Measurements from ENCODE around the gene SYTL2.

Gene SYTL2

DNA sequence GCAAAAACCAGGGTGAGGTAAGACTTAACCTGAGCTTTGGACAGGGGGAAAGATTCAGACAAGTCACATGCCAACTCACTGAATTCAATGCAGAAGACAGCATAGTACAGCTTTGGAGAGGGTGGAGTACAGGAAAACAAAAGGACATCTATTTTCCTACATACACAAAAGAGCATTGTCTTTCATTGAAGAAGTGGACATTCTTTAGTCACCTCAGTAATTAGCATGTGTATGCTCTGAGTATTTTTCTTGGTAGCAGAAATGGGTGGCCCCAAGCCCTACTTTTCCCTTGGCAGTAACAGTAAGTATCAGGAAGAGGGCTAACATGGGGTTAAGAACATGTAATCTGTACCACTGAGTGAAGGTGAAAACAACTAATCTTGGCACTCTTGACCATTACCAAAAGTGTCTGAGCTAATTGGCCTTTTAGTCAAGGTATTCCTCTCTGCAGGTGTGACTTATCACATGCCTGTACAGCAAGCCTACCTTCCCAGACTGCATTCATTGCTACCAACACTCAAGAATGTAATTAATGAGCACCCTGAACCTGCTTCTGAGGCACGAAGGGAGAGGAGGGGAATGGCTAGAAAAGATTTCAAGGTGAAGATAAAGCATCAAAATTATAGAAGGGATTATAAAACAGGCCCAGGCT, 33.9 kb downstream of the SYTL2 start:
- DNase-seq (ENCODE audit: low read depth), result no peak
- in situ Hi-C loops (cut with HindIII; ENCODE audit: low sequenced_read_pairs), result no loop called here
- no peak overlapping the region for H3K4me3 ChIP-seq (ENCODE audit: low read depth, low read length)
- TF ChIP-seq, protein P1, sequence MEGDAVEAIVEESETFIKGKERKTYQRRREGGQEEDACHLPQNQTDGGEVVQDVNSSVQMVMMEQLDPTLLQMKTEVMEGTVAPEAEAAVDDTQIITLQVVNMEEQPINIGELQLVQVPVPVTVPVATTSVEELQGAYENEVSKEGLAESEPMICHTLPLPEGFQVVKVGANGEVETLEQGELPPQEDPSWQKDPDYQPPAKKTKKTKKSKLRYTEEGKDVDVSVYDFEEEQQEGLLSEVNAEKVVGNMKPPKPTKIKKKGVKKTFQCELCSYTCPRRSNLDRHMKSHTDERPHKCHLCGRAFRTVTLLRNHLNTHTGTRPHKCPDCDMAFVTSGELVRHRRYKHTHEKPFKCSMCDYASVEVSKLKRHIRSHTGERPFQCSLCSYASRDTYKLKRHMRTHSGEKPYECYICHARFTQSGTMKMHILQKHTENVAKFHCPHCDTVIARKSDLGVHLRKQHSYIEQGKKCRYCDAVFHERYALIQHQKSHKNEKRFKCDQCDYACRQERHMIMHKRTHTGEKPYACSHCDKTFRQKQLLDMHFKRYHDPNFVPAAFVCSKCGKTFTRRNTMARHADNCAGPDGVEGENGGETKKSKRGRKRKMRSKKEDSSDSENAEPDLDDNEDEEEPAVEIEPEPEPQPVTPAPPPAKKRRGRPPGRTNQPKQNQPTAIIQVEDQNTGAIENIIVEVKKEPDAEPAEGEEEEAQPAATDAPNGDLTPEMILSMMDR (IDR thresholded peaks at IDR 0.05; ENCODE audit: low read depth, low read length, missing control alignments), result no peak

DNA sequence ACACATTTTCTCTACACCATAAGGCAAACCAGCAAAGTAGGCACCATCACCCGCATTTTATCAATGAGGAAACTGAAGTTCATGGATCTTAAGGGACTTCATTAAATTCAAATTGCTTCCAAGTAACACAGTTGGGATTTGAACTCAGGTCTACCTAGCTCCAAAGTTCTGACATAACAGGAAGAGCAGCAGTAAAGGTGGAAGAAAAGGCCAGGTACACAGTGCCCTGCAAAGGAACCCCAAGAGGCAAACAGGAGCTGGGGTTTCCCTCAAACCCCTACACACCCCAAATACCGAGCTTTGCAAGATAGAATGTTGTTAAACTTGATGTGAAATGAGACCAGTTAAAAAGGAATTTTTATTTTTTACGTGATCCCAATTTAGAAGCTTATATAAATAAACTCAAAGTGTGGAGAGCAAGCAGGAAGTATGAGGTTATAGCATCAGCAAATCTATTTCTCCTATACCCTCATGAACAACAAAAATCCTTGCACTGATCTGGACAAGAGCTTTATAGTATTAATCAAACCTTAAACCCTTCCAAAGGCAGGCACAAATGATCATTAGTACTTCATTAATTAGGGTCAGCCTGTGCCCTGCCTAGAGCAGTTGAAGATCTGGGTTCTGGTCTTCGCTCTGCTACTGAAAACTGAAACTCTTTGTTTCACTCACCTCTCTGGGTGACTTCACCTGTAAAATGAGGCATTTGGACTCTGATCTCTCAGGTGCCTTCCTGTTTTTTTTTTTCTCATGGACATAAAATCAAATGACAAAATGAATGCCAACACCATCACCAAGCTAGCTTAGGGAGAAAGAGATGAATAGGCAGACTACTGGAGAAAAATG, 36.5 kb downstream of the SYTL2 start:
- in situ Hi-C loops (cut with HindIII; ENCODE audit: low sequenced_read_pairs), result no loop called here
- no peak for DNase-seq (ENCODE audit: low read depth)
- TF ChIP-seq, protein P1 (IDR thresholded peaks at IDR 0.05; ENCODE audit: low read depth, low read length, missing control alignments), result no peak
- no peak overlapping the region for H3K4me3 ChIP-seq (ENCODE audit: low read depth, low read length)

DNA sequence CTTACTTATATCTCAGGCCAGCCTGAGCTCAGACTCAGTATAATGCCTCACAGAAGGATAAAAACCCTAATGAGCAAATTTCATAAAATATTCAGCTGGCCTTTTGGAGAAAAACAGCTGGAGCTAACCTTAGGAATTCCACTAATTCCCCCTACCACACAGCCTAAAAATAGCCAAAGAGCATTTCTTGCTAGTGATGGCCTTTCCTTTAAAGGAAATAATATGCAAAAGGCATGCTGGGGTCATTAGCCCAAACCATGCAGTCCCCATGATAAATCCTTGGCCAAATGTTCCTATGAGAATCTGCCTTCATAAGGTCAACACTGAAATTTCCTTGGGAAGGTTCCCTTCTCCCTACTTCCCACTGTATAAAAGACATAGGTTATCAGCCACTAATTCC, 38.2 kb downstream of the SYTL2 start:
- in situ Hi-C loops (cut with HindIII; ENCODE audit: low sequenced_read_pairs), result no loop called here
- no peak overlapping the region for H3K4me3 ChIP-seq (ENCODE audit: low read depth, low read length)
- DNase-seq (ENCODE audit: low read depth), result peak; percentile 73
- TF ChIP-seq, protein P1 (IDR thresholded peaks at IDR 0.05; ENCODE audit: low read depth, low read length, missing control alignments), result no peak

DNA sequence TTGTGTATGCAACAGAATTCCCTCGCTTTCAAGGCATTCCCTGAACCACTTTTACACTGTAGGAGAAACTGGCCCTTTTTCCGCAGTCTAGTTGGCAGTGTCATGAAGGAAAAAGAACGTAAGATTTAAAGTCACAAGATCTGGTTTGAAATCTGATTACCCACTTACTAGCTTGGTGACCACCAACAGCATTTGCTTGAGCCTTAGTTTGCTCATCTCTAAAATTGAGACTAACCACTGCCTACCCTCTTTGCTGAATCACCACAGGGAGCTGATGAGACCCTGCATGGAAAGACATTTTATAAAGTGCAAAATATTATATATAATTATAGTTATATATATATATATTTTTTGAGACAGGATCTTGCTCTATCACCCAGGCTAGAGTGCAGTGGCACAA, 39.4 kb downstream of the SYTL2 start:
- TF ChIP-seq, protein P1 (IDR thresholded peaks at IDR 0.05; ENCODE audit: low read depth, low read length, missing control alignments), result no peak
- in situ Hi-C loops (cut with HindIII; ENCODE audit: low sequenced_read_pairs), result no loop called here
- no peak for DNase-seq (ENCODE audit: low read depth)
- H3K4me3 ChIP-seq (ENCODE audit: low read depth, low read length), result no peak overlapping the region

DNA sequence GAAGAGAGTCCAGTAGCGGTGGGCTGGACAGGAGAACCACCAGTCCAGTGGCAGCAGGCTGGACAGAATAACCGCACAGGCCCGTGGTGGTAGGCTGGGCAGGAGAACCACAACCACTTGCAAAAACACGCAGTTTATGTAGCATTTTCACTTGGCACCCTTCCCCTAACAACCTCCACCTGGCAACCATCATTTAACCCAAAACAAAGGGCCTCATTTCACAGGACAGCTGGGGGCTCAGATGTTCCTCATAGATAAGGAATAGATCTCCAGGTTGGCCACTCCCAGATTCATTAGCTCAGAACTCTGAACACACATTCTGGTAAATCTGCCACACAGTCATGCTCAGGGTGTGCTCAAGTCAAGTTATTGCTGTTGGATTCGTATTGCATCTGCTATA, 41.2 kb downstream of the SYTL2 start:
- H3K4me3 ChIP-seq (ENCODE audit: low read depth, low read length), result no peak overlapping the region
- in situ Hi-C loops (cut with HindIII; ENCODE audit: low sequenced_read_pairs), result no loop called here
- TF ChIP-seq, protein P1 (IDR thresholded peaks at IDR 0.05; ENCODE audit: low read depth, low read length, missing control alignments), result no peak
- no peak for DNase-seq (ENCODE audit: low read depth)

DNA sequence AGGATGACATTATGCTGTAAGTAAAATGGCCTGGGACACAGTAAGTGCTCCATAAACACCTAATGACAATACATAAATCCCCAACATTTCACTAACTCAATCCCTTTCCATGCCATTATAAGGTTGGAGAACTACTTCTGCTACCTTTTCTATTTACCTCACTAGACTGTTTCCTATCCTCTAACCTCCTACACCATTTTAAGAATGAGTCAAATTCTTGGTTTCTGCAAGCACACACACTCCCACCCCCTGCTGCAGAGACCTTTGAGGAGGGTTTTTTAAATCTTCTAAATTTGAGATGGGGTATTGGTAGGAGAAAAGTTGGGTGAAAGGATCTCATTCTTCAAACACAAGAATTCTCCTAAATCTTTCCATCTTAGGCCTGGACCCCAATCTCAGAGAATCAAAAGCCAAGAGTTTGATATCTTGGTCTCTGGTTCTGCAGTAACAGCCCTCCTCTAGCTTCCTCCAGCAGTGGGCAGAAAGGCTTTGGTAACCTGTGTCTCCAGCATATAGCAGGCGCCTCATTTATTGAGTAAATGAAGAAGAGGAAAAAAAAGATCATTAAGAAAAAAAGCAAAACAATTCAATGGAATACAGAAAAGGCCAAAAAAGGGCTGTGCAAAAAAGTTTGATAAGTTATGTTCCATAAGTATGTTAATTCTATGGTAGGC, 42.3 kb downstream of the SYTL2 start:
- TF ChIP-seq, protein P1 (IDR thresholded peaks at IDR 0.05; ENCODE audit: low read depth, low read length, missing control alignments), result no peak
- DNase-seq (ENCODE audit: low read depth), result no peak
- H3K4me3 ChIP-seq (ENCODE audit: low read depth, low read length), result no peak overlapping the region
- in situ Hi-C loops (cut with HindIII; ENCODE audit: low sequenced_read_pairs), result no loop called here

Data from astrocyte of the cerebellum (primary cell).